AG09309 (cell line): Measurements from ENCODE around the gene RBM20.

Source experiments
- DNase-seq: peaks from one replicate; pipeline ENCODE4 v3.0.0-alpha.2; 2010; ENCODE audit warnings: low read depth
- H3K4me3 ChIP-seq: 2 replicates; pipeline ENCODE4 v1.5.1; 2011; ENCODE audit warnings: mild to moderate bottlenecking, low read depth, low read length, moderate library complexity; ENCODE audit not compliant: control insufficient read depth
- TF ChIP-seq, protein P1 (sequence below): IDR thresholded peaks from 2 replicates; pipeline ENCODE4 v1.5.1; 2011; ENCODE audit warnings: mild to moderate bottlenecking, low read depth, low read length, inconsistent platforms; ENCODE audit not compliant: insufficient read depth, control insufficient read depth; ENCODE audit errors: missing control alignments

RBM20 gene

DNA sequence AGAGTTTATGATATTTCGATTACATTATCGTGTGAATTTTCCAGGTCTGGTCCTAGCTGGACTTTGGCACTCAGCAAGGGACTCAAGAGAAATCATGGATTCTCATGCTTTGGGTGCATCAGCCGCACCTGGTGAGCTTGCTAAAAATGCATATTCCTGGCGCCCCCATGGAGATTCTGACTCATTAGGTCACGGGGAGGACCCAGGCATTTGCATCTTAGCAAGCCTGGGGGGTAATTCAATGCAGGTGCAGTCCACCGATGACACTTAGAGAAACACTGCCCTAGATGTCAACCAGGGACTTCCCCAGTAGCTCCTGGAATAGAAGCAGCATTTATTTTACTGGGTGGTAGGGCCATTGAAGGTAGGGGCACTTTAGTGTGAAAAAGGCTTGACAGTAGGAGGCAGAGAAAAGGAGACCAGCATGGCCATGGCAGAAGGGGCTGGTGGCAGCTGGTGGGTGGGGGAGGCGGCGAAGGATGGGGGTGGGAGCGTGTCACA is 197.7 kb downstream of the RBM20 start:
- no peak for DNase-seq
- TF ChIP-seq, protein P1, sequence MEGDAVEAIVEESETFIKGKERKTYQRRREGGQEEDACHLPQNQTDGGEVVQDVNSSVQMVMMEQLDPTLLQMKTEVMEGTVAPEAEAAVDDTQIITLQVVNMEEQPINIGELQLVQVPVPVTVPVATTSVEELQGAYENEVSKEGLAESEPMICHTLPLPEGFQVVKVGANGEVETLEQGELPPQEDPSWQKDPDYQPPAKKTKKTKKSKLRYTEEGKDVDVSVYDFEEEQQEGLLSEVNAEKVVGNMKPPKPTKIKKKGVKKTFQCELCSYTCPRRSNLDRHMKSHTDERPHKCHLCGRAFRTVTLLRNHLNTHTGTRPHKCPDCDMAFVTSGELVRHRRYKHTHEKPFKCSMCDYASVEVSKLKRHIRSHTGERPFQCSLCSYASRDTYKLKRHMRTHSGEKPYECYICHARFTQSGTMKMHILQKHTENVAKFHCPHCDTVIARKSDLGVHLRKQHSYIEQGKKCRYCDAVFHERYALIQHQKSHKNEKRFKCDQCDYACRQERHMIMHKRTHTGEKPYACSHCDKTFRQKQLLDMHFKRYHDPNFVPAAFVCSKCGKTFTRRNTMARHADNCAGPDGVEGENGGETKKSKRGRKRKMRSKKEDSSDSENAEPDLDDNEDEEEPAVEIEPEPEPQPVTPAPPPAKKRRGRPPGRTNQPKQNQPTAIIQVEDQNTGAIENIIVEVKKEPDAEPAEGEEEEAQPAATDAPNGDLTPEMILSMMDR: no peak
- H3K4me3 ChIP-seq: no peak overlapping the region

DNA sequence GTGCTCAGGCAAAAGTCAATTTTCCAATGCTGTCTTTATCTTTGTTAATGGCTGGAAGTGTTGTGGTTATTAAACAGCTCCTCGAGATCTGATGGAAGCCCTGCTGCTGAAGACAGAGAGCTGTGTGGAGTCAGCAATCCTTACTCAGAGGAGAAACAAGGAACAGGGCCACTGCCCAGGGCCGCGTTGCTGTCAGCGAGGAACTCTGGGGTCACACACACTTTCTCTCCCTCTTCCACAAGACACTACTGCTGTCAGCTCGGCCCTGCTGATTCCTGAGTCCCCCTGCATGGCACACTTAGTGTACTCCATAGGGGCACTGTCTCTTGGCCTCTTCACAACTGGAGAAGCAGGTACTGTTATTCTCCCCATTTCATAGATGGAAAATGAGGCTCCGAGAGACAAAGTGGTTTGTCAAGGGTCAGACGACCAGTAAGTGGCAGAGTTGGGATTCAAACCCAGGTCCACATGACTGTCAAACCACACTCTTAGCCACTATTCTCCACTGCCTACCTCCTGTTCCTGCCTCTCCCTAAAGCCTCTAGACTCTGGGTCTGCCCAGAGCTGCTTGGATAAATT is 198.3 kb downstream of the RBM20 start:
- H3K4me3 ChIP-seq: no peak overlapping the region
- TF ChIP-seq, protein P1: no peak
- DNase-seq: no peak

GRCh38 chr10:110843031-110843430 is 198.9 kb downstream of the RBM20 start:
- no peak overlapping the region for H3K4me3 ChIP-seq
- TF ChIP-seq, protein P1: no peak
- no peak for DNase-seq

- no peak overlapping the region for H3K4me3 ChIP-seq
- TF ChIP-seq, protein P1: no peak
- no peak for DNase-seq
These were observed 199.9 kb downstream of the RBM20 start for GRCh38 chr10:110843796-110844616.

GRCh38 chr10:110844617-110844881 is 200.4 kb downstream of the RBM20 start:
- H3K4me3 ChIP-seq: no peak overlapping the region
- DNase-seq: no peak
- TF ChIP-seq, protein P1: no peak

DNA sequence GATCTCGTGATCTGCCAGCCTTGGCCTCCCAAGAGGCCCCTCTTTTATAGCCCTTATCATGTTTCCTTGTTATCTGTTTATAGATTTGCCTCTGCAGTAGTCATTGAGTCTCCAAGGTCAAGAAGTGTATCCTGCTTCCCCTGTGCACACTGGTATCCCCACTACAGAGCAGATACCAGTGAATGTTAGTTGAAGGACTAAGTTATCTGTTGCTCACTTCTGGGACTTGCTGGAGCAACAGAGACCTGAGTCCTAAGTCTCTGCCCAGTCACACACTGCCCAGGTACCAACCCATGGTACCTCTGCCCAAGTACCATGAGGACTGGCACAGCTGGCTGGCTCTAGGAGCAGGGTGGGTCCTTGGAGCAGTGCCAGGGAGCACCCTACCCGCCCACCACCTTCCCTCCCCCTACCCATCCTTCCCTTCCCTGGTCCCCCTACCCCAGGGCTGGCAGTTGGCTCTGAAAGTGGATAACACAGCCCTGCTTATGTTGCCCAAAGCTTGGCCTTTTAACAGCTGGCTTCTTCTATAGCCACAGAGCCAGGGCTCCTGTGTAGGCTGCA is 201.1 kb downstream of the RBM20 start:
- DNase-seq: no peak
- TF ChIP-seq, protein P1: no peak
- no peak overlapping the region for H3K4me3 ChIP-seq
